Mesendoderm (in vitro differentiated cells): ENCODE data around the gene TLX2.

Experiments
- DNase-seq: peaks from one replicate; pipeline ENCODE4 v3.0.0; 2013
- H2AK5ac ChIP-seq: 2 replicates; pipeline ENCODE4 v1.6.1; 2013; ENCODE audit warnings: low read length, inconsistent platforms
- H2BK120ac ChIP-seq: 2 replicates; pipeline ENCODE4 v1.6.1; 2013; ENCODE audit warnings: low read depth, mild to moderate bottlenecking, low read length, moderate library complexity, mixed read lengths
- H2BK15ac ChIP-seq: replicated peaks from 2 replicates; pipeline ENCODE4 v1.6.1; 2013; ENCODE audit warnings: low read depth, mild to moderate bottlenecking, moderate library complexity
- H2BK5ac ChIP-seq: 2 replicates; pipeline ENCODE4 v1.6.1; 2013; ENCODE audit warnings: low read length, inconsistent platforms
- H3K18ac ChIP-seq: 2 replicates; pipeline ENCODE4 v1.6.1; 2013; ENCODE audit warnings: mild to moderate bottlenecking, low read length, mixed read lengths
- H3K23ac ChIP-seq: one replicate; pipeline ENCODE4 v1.6.1; 2013; ENCODE audit warnings: low read length
- H3K27ac ChIP-seq: 2 replicates; pipeline ENCODE4 v1.5.1; 2013; ENCODE audit warnings: low read depth, mild to moderate bottlenecking, inconsistent platforms, low read length, moderate library complexity
- H3K27me3 ChIP-seq: 2 replicates; pipeline ENCODE4 v1.6.1; 2013; ENCODE audit warnings: low read length, control low read depth, mild to moderate bottlenecking, inconsistent platforms; ENCODE audit not compliant: insufficient read depth, poor library complexity
- H3K36me3 ChIP-seq: 2 replicates; pipeline ENCODE4 v1.6.1; 2013; ENCODE audit warnings: low read length, inconsistent platforms; ENCODE audit not compliant: control insufficient read depth, insufficient read depth
- H3K4ac ChIP-seq: one replicate; pipeline ENCODE4 v1.6.1; 2013; ENCODE audit warnings: low read depth, mild to moderate bottlenecking, low read length, moderate library complexity
- H3K4me1 ChIP-seq: 2 replicates; pipeline ENCODE4 v1.6.1; 2013; ENCODE audit warnings: low read depth, low read length, inconsistent platforms; ENCODE audit not compliant: control insufficient read depth
- H3K4me2 ChIP-seq: 2 replicates; pipeline ENCODE4 v1.6.1; 2013; ENCODE audit warnings: low read length
- H3K4me3 ChIP-seq: 2 replicates; pipeline ENCODE4 v1.5.1; 2013; ENCODE audit warnings: mild to moderate bottlenecking, low read length
- H3K56ac ChIP-seq: one replicate; pipeline ENCODE4 v1.6.1; 2013; ENCODE audit warnings: low read length
- H3K79me1 ChIP-seq: 2 replicates; pipeline ENCODE4 v1.6.1; 2013; ENCODE audit warnings: low read length, inconsistent platforms
- H3K79me2 ChIP-seq: 2 replicates; pipeline ENCODE4 v1.6.1; 2013; ENCODE audit warnings: mild to moderate bottlenecking, low read length; ENCODE audit not compliant: control insufficient read depth, insufficient read depth
- H3K9ac ChIP-seq: 2 replicates; pipeline ENCODE4 v1.6.1; 2013; ENCODE audit warnings: low read length, inconsistent platforms
- H4K5ac ChIP-seq: one replicate; pipeline ENCODE4 v1.6.1; 2013; ENCODE audit warnings: low read length
- H4K8ac ChIP-seq: one replicate; pipeline ENCODE4 v1.6.1; 2013; ENCODE audit warnings: low read depth, mild to moderate bottlenecking, control low read depth, low read length, moderate library complexity
- WGBS: extraction: QIAGEN DNeasy Blood & Tissue Kit; methylation state at CpG from one replicate; pipeline ENCODE4 v1.1.7; 2013; ENCODE audit warnings: low lambda C conversion rate, missing lambda C conversion rate; ENCODE audit not compliant: insufficient coverage; ENCODE audit errors: extremely low coverage; 5-methylcytosine and 5-hydroxymethylcytosine counted together

TLX2 gene

GRCh38 chr2:74564222-74564621, 50.0 kb downstream of the TLX2 start:
- Histone ChIP-seq H3K27ac (no peak overlapping the region), H3K36me3 (no peaks in the 10 kb centered on the region), H3K23ac (no peak overlapping the region), H4K5ac (no peak overlapping the region), H2BK120ac (no peak overlapping the region), H2BK15ac (no peak overlapping the region), H2BK5ac (no peak overlapping the region), H4K8ac (no peak overlapping the region), H3K4me1 (peaks cover 3% of the 10 kb centered on the region), H3K79me1 (no peaks in the 10 kb centered on the region), H3K27me3 (peaks cover 4% of the 10 kb centered on the region), H3K18ac (no peak overlapping the region), H3K4me2 (no peak overlapping the region), H3K4ac (no peak overlapping the region), H3K4me3 (no peak overlapping the region), H2AK5ac (no peak overlapping the region), H3K56ac (no peak overlapping the region), H3K79me2 (no peaks in the 10 kb centered on the region), H3K9ac (no peak overlapping the region)
- no peak for DNase-seq
- no CpG with 5 or more reads among the region's 5 CpGs for WGBS

DNA sequence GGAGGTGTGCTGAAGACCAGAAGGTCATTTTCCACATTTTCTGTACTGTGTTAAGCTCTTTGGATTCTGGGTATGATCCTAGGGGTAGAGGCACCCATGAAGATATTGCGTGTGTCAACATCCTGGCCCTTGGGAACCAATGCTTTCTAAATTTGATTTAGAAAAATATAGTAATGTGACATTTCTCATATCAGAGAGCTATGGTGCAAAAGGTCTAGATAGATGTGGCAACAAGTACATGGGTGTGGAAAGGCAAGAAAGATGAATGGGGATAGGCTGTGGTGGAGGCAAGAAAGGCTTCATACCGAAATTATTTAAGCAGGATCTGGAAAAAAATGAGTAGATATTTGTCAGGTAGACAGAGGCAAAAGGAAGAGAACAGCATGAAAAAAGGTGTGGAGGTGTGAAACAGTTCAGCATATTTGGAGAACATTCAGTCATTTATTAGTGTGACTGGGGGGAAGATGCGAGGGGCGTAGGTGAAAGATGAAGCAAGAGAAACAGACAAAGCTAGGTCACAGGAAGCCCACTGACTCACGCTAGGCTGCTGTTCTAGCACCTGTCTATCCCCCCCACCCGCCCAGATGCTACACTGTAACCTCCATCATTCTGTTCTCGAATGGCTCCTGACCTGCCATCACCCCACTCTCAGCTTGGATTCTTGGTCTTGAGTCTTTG, 52.0 kb downstream of the TLX2 start:
- Histone ChIP-seq H3K23ac (no peak overlapping the region), H2BK120ac (no peak overlapping the region), H3K9ac (no peak overlapping the region), H3K4me1 (no peaks in the 10 kb centered on the region), H3K4ac (no peak overlapping the region), H3K79me2 (no peaks in the 10 kb centered on the region), H3K4me2 (no peak overlapping the region), H3K79me1 (no peaks in the 10 kb centered on the region), H3K18ac (no peak overlapping the region), H2BK15ac (no peak overlapping the region), H2AK5ac (no peak overlapping the region), H3K27ac (no peak overlapping the region), H4K8ac (no peak overlapping the region), H3K4me3 (no peak overlapping the region), H3K56ac (no peak overlapping the region), H4K5ac (no peak overlapping the region), H2BK5ac (no peak overlapping the region), H3K36me3 (no peaks in the 10 kb centered on the region), H3K27me3 (peaks cover 4% of the 10 kb centered on the region)
- WGBS = no CpG with 5 or more reads among the region's 7 CpGs
- DNase-seq = no peak

DNA sequence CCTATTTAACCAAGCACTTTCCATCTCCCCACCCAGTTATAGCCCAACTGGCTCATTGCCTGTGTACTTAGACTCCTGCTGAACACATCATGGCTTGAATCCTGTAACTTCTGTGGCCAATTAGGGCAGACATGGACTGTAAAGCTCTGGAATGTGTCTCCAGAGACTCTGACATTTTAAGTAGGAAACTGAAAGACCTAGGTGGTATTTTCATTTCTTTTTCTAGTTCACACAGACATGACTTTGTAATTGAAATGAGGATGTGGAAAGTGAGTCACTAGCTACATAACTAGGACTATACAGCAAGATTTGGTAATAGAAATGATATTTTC, 52.5 kb downstream of the TLX2 start:
- H3K4ac ChIP-seq = no peak overlapping the region
- no peaks in the 10 kb centered on the region for H3K4me1 ChIP-seq
- H3K23ac ChIP-seq = no peak overlapping the region
- H2BK120ac ChIP-seq = no peak overlapping the region
- H3K27me3 ChIP-seq = peaks cover 4% of the 10 kb centered on the region
- H3K18ac ChIP-seq = no peak overlapping the region
- no peak overlapping the region for H2BK15ac ChIP-seq
- no peak for DNase-seq
- H3K4me3 ChIP-seq = no peak overlapping the region
- H2BK5ac ChIP-seq = no peak overlapping the region
- H3K4me2 ChIP-seq = no peak overlapping the region
- H4K8ac ChIP-seq = no peak overlapping the region
- no peaks in the 10 kb centered on the region for H3K36me3 ChIP-seq
- H3K79me1 ChIP-seq = no peaks in the 10 kb centered on the region
- no peak overlapping the region for H3K9ac ChIP-seq
- H3K79me2 ChIP-seq = no peaks in the 10 kb centered on the region
- H2AK5ac ChIP-seq = no peak overlapping the region
- H4K5ac ChIP-seq = no peak overlapping the region
- no peak overlapping the region for H3K27ac ChIP-seq
- H3K56ac ChIP-seq = no peak overlapping the region
